ENCODE results near the gene C1S.
"Not testable (repeated sequence)": the region's sequence is repeated elsewhere in the genome, so short reads cannot be mapped to it uniquely, and the experiment has no call there.

Gene C1S

DNA sequence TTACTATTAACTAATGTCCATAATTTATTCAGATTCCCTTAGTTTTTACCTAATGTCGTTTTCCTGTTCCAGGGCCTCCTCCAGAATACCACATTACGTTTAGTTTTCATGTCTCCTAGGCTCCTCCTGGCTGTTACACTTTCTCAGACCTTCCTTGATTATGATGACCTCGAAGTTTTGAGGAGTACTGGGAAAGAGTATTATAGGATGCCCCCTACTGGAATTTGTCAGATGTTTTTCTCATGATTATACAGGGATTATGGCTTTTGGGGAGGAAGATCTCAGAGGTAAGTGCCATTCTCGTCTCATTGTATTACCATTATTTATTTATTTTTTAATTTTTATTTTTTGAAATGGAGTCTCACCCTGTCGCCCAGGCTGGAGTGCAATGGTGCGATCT is 17.7 kb upstream of the C1S start:
- TF ChIP-seq, protein P1, sequence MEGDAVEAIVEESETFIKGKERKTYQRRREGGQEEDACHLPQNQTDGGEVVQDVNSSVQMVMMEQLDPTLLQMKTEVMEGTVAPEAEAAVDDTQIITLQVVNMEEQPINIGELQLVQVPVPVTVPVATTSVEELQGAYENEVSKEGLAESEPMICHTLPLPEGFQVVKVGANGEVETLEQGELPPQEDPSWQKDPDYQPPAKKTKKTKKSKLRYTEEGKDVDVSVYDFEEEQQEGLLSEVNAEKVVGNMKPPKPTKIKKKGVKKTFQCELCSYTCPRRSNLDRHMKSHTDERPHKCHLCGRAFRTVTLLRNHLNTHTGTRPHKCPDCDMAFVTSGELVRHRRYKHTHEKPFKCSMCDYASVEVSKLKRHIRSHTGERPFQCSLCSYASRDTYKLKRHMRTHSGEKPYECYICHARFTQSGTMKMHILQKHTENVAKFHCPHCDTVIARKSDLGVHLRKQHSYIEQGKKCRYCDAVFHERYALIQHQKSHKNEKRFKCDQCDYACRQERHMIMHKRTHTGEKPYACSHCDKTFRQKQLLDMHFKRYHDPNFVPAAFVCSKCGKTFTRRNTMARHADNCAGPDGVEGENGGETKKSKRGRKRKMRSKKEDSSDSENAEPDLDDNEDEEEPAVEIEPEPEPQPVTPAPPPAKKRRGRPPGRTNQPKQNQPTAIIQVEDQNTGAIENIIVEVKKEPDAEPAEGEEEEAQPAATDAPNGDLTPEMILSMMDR (conservative IDR thresholded peaks at IDR 0.05; ENCODE audit: control insufficient read depth, insufficient read depth, low read depth, low read length) = peak; percentile 46
- DNase-seq (ENCODE audit: low read depth) = peak; percentile 60
- H3K4me3 ChIP-seq (ENCODE audit: control insufficient read depth, low read depth, low read length) = no peak overlapping the region

DNA sequence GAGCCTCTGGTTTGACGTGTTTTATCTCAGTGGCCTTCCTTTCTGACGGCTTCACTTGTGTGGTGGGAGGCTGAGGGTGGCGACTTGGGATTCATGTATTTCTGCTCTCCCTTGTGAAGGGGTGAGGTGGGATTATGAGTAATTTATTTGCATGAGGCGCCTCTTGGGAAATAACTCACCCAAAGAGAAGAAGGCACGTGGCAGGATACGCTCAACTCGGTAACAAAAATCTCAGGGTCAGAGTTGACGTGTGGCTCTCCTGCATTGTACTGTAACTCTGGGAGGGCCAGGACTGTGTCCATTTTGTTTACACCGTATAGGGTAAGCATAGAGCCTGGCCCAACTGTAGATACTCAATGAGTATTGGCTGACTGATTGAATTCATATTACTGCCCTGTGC is 14.6 kb upstream of the C1S start:
- H3K4me3 ChIP-seq (ENCODE audit: control insufficient read depth, low read depth, low read length) = no peak overlapping the region
- DNase-seq (ENCODE audit: low read depth) = no peak
- TF ChIP-seq, protein P1 (conservative IDR thresholded peaks at IDR 0.05; ENCODE audit: control insufficient read depth, insufficient read depth, low read depth, low read length) = no peak

DNA sequence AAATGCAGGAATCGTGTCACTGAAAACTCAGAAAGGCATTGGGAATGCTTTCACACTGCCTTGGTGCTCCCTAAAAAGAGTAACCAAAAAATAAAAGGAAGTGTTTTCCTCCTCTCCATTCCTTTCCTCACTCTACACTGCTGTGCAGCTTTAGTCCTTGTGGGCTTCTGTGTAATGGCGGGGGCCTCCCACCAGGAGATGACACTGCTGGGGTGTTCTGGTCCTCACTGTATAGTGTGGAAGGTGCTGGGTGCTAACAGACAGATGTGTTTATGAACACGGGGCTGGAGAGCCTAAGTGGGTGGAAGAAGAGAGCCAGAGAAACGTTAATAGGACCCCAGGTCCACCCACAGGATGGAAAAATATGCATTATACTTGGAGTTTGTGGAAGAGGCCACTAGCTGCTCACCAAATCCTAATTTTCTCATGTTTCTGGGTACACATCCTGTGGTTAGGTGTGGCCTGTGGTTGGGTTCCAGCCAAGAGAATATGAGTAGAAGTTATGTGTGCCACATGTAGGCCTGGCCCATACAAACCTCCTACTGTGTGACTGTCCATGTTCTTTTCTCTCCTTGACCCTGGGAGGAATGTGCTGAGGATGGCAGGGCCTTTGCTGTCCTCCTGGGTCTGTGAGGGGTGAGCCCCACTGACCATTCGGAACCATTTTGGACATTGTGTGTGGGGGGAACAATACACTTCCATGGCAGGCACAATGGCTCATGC is 14.0 kb upstream of the C1S start:
- DNase-seq (ENCODE audit: low read depth) = no peak
- TF ChIP-seq, protein P1 (conservative IDR thresholded peaks at IDR 0.05; ENCODE audit: control insufficient read depth, insufficient read depth, low read depth, low read length) = no peak
- H3K4me3 ChIP-seq (ENCODE audit: control insufficient read depth, low read depth, low read length) = no peak overlapping the region

DNA sequence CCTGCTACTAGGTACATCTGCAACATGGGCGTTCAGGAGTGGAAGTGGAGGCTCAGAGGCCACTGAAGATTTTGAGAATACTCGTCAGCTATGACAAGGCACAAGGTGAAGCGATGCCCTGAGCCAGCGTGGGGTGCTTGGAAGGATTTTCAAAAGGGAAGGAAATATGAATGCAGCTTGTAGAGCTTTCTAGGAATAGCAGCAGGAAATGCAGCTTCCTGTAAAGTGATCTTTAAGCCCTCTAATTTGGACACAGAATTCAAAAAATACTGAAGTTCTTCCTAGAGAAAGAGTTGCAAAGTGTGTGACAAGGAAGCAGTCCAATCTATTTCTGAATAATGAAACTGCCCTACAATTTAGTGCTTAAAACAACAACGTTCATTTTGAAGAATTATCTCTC is 13.2 kb upstream of the C1S start:
- TF ChIP-seq, protein P1 (conservative IDR thresholded peaks at IDR 0.05; ENCODE audit: control insufficient read depth, insufficient read depth, low read depth, low read length) = no peak
- no peak for DNase-seq (ENCODE audit: low read depth)
- no peak overlapping the region for H3K4me3 ChIP-seq (ENCODE audit: control insufficient read depth, low read depth, low read length)

DNA sequence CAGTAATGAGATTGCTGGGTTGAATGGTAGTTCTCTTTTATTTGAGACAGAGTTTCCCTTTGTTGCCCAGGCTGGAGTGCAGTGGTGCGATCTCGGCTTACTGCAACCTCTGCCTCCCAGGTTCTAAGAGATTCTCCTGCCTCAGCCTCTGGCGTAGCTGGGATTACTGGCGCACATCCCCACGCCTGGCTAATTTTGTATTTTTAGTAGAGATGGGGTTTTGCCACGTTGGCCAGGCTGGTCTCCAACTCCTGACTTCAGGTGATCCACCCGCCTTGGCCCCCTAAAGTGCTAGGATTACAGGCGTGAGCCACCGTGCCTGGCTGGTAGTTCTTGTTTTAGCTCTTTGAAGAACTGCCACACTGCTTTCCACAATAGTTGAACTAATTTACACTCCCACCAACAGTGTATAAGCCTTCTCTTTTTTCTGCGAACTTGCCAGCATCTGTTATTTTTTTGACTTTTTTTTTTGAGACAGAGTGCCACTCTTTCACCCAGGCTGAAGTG is 11.0 kb upstream of the C1S start:
- not testable (repeated sequence) for DNase-seq (ENCODE audit: low read depth); H3K4me3 ChIP-seq (ENCODE audit: control insufficient read depth, low read depth, low read length)

DNA sequence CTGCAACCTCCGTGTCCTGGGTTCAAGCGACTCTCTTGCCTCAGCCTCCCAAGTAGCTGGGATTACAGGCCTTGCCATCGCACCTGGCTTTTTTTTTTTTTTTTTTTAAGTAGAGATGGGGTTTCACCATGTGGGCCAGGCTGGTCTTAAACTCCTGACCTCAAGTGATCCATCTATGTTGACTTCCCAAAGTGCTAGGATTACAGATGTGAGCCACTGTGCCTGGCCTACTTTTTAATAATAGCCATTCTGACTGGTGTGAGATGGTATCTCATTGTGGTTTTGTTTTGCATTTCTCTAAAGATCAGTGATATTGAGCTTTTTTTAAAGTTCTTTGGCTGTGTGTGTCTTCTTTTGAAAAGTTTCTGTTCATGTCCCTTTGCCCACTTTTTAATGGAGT is 10.5 kb upstream of the C1S start:
- DNase-seq (ENCODE audit: low read depth); H3K4me3 ChIP-seq (ENCODE audit: control insufficient read depth, low read depth, low read length): not testable (repeated sequence)

DNA sequence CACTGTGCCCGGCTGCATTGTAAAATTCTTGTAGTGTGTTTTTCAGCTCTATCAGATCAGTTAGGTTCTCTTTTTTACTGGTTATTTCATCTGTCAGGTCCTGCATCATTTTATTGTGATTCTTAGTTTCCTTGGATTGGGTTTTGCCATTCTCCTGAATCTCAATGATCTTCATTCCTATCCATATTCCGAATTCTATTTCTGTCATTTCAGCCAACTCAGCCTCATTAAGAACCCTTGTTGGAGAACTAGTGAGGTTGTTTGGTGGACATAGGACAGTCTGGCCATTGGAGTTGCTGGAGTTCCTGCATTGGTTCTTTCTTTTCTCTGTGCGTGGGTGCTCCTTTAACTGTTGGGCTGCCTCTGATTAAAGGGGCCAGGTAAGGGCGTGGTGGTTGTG is 5.6 kb upstream of the C1S start:
- TF ChIP-seq, protein P1 (conservative IDR thresholded peaks at IDR 0.05; ENCODE audit: control insufficient read depth, insufficient read depth, low read depth, low read length) = no peak
- DNase-seq (ENCODE audit: low read depth) = no peak
- H3K4me3 ChIP-seq (ENCODE audit: control insufficient read depth, low read depth, low read length) = no peak overlapping the region

DNA sequence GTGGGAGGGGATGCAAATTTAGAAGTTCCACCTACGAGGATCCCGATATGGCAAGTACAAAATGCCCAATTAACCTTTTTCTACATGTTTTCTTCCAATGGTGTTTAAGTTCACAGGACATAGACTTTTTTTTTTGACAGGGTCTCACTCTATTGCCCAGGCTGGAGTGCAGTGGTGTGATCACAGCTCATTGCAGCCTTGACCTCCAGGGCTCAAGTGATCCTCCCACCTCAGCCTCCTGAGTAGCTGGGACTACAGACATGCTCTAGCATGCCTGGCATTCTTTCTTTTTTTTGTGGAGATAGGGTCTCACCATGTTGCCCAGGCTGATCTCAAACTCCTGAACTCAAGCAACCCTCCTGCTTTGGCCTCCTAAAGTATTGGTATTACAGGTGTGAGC is 4.8 kb upstream of the C1S start:
- H3K4me3 ChIP-seq (ENCODE audit: control insufficient read depth, low read depth, low read length); DNase-seq (ENCODE audit: low read depth): not testable (repeated sequence)

Data from fibroblast of mammary gland (primary cell).